Stimulated activated naive B cell treated with anti-CD40 and anti-IgM and Interleukin-4, amounts not matched to agents 10 μg/mL and 1 μg/mL and 100 μg/mL, for 72 hours (primary cell): ENCODE measurements around the gene ACOX1.

Experiments used
- ATAC-seq, 2 donors: fragments of 150-1000 bp; cut with Tn5 transposase; replicated peaks; 2 replicates each; pipeline ENCODE4 v1.10.0; 2021; ENCODE audit warnings: moderate library complexity in 1 of 2
- DNase-seq: peaks from one replicate; pipeline ENCODE4 v3.0.0; 2021
- H3K27ac Mint-ChIP-seq: one replicate; pipeline ENCODE4 v1.8.0; 2022; ENCODE audit warnings: mild to moderate bottlenecking, mixed read lengths
- H3K27me3 Mint-ChIP-seq, 2 donors: one replicate each; pipeline ENCODE4 v1.8.0; 2022; ENCODE audit warnings: mixed read lengths in 2 of 2
- H3K36me3 Mint-ChIP-seq, 2 donors: one replicate each; pipeline ENCODE4 v1.8.0; 2022; ENCODE audit warnings: mixed read lengths in 2 of 2, mild to moderate bottlenecking in 1 of 2
- H3K4me1 Mint-ChIP-seq, 2 donors: one replicate each; pipeline ENCODE4 v1.8.0; 2022; ENCODE audit warnings: mixed read lengths in 2 of 2, mild to moderate bottlenecking in 1 of 2
- H3K4me3 Mint-ChIP-seq, 2 donors: one replicate each; pipeline ENCODE4 v1.8.0; 2022; ENCODE audit warnings: mild to moderate bottlenecking in 2 of 2, mixed read lengths in 2 of 2, moderate library complexity in 1 of 2
- H3K9me3 Mint-ChIP-seq, 2 donors: one replicate each; pipeline ENCODE4 v1.8.0; 2022; ENCODE audit warnings: mixed read lengths in 2 of 2, mild to moderate bottlenecking in 1 of 2

The ACOX1 gene

GRCh38 chr17:75895370-75896155 lies 83.4 kb downstream of the ACOX1 start:
- Mint-ChIP-seq H3K27ac (peak overlapping the region; percentile 91), H3K27me3 (no peaks in the 10 kb centered on the region), H3K36me3 (peaks cover 28 to 48% of the 10 kb centered on the region in 2 donors), H3K9me3 (no peaks in the 10 kb centered on the region), H3K4me3 (peak overlapping the region; percentile 78 to 84), H3K4me1 (peaks cover 26 to 49% of the 10 kb centered on the region in 2 donors)
- ATAC-seq (peak; percentile 1 to 8), DNase-seq (no peak)

GRCh38 chr17:75894049-75894733 lies 84.8 kb downstream of the ACOX1 start:
- ATAC-seq (no peak), DNase-seq (no peak)
- Mint-ChIP-seq H3K9me3 (no peaks in the 10 kb centered on the region), H3K4me3 (peak overlapping the region; percentile 17 to 62), H3K27ac (peak overlapping the region; percentile 66), H3K4me1 (peaks cover 28 to 53% of the 10 kb centered on the region in 2 donors), H3K36me3 (peaks cover 23 to 45% of the 10 kb centered on the region in 2 donors), H3K27me3 (no peaks in the 10 kb centered on the region)

DNA sequence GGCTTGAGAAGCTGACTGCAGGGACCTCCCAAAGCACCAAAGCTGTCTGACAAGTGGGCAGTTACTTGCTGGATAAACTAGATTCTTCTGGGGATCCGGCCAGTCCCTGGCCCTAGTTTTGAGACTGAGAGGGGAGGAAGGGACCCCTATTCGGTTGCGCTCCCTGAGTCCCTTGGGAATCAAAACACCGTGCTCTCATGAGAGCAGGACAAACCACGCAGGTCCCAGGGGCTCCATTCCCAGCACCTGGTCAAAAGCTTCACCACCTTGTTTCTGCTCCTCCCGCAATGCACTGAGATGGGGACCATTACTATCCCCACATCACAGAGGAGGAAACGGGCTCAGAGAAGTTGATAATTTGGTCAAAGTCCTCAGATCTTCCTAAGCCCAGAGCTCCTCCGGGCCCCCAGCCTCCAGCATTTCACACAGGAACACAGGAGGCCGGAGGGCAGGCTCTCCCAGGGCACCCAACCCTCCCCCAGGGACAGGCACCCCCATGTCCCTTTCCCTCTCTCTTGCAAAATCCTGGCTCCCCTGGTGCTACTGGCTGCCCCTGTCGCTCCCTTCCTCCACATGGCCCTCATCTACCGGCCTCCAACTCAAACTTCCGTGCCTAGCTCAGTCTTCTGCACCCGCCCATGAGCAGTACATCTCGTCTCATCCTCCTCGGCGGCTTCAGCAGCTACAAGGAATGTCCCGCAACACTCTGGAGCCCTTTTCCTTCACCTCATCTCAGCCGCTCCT lies 85.5 kb downstream of the ACOX1 start:
- Mint-ChIP-seq H3K4me1 (peaks cover 28 to 48% of the 10 kb centered on the region in 2 donors), H3K4me3 (peak overlapping the region; percentile 17 to 62), H3K36me3 (peaks cover 15 to 39% of the 10 kb centered on the region in 2 donors), H3K27me3 (no peaks in the 10 kb centered on the region), H3K27ac (peak overlapping the region; percentile 66), H3K9me3 (no peaks in the 10 kb centered on the region)
- ATAC-seq (no peak), DNase-seq (no peak)

GRCh38 chr17:75892556-75893224 lies 86.3 kb downstream of the ACOX1 start:
- peaks cover 27 to 42% of the 10 kb centered on the region in 2 donors for H3K4me1 Mint-ChIP-seq
- no peak for DNase-seq
- no peaks in the 10 kb centered on the region for H3K9me3 Mint-ChIP-seq
- ATAC-seq = no peak
- H3K4me3 Mint-ChIP-seq = no peak overlapping the region
- H3K27me3 Mint-ChIP-seq = no peaks in the 10 kb centered on the region
- no peak overlapping the region for H3K27ac Mint-ChIP-seq
- H3K36me3 Mint-ChIP-seq = peaks cover 15 to 36% of the 10 kb centered on the region in 2 donors

- Mint-ChIP-seq H3K9me3 (no peaks in the 10 kb centered on the region), H3K27ac (peak overlapping the region; percentile 87), H3K36me3 (peaks cover 15 to 32% of the 10 kb centered on the region in 2 donors), H3K27me3 (no peaks in the 10 kb centered on the region), H3K4me3 (no peak overlapping the region), H3K4me1 (peaks cover 25 to 36% of the 10 kb centered on the region in 2 donors)
- no peak for DNase-seq
- no peak for ATAC-seq
Observed at GRCh38 chr17:75891605-75892555, 87.1 kb downstream of the ACOX1 start.
